ENCODE measurements around the gene GRP. TPM values are rescaled to one million over a fixed set of nuclear protein-coding genes. Genes with fewer than 3 reads are reported as not detected.
A peak's percentile ranks its signal among the peaks of the same experiment; 100 is the strongest.

GRP gene
- total RNA-seq = not detected

DNA sequence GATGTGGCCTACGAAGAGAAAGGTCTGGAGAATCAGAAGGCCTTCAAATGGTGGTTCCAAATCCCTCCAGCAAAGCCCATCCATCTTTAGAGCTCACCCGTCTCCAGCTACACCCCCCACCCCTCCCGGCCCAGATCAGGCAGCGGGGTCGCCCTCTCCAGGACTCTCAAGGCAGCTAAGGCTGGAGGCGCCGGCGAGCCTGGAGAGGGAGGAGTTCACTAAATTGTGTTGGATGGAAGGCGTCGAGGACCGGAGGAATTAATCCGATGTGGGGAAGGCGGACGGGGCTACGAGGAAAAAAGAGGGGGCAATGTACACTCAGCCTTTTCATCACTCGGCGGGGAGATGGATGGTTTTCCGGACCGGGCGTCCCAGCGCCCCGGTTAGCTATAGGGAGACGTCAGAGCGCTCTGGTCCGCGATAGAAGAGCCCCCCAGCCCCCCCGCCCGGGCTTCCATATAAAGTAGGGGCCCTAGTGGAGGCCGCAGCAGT lies at the start of gene GRP:
Gene GRP, plus strand, starts transcription at position 487 of the 492 bp plus-strand sequence. CDS start 108 bp downstream, outside the sequence.
- Mint-ChIP-seq H3K4me1 (ENCODE audit: low read depth) (peaks cover 11% of the 10 kb centered on the region), H3K4me3 (no peak within 1 kb of the TSS), H3K27me3 (ENCODE audit: low read depth) (peaks cover 79% of the 10 kb centered on the region), H3K36me3 (ENCODE audit: insufficient read depth) (no peaks in the 10 kb centered on the region), H3K9me3 (no peaks in the 10 kb centered on the region)
- DNase-seq (no peak), ATAC-seq (no peak)

DNA sequence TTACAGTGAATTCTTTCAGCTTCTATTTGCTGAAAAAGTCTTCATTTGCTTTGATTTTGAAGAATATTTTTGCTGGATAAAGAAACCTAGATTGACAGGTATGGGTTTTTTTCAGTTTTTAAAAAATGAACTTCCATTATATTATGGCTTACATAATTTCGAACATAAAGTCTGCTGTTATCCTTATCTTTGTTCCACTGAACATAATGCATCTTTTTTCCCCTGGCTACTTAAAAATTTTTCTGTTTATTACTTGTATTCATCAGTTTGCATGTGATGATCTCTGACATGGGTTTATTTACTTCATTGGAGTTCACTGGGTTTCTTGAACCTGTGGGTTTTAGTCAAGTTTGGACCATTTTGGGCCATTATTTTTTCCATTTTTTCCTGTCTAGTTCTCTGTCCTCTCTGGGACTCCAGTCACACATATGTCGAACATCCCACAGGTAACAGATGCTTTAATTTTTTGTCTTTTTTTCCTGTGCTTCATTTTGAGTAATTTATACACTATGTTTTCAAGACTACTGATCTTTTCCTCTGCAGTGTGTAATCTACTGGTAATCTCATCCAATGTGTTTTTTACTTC lies 47.2 kb upstream of the GRP start:
- Mint-ChIP-seq H3K27me3 (ENCODE audit: low read depth) (peaks cover 14% of the 10 kb centered on the region), H3K4me1 (ENCODE audit: low read depth) (no peaks in the 10 kb centered on the region), H3K4me3 (no peak overlapping the region)

DNA sequence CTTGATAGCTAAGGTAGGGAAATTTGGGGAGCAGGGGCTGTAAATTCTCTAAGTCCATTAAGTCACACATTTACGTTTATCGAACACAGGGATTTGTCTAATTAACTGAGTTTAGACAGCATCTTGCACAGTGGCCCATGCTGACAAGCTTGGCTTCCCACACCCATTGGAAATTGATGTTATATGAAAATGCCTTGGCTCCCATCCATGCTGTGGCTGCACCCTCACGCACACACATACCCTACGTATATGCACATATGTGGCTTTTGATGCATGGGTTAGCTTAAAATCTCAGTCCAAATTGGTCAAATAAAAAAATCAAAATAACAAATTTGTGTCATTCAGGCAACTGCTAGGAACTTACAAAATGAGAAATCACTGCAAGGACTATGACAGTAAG lies 42.5 kb upstream of the GRP start:
- Mint-ChIP-seq H3K36me3 (ENCODE audit: insufficient read depth) (no peaks in the 10 kb centered on the region), H3K4me3 (no peak overlapping the region), H3K27me3 (ENCODE audit: low read depth) (peaks cover 15% of the 10 kb centered on the region), H3K4me1 (ENCODE audit: low read depth) (no peaks in the 10 kb centered on the region), H3K9me3 (peaks cover 18% of the 10 kb centered on the region)
- DNase-seq (no peak), ATAC-seq (no peak)

More for the DNA sequence above, 47.2 kb upstream of the GRP start:
- DNase-seq (no peak), ATAC-seq (no peak)
- peaks cover 33% of the 10 kb centered on the region for H3K9me3 Mint-ChIP-seq
- no peaks in the 10 kb centered on the region for H3K36me3 Mint-ChIP-seq (ENCODE audit: insufficient read depth)

DNA sequence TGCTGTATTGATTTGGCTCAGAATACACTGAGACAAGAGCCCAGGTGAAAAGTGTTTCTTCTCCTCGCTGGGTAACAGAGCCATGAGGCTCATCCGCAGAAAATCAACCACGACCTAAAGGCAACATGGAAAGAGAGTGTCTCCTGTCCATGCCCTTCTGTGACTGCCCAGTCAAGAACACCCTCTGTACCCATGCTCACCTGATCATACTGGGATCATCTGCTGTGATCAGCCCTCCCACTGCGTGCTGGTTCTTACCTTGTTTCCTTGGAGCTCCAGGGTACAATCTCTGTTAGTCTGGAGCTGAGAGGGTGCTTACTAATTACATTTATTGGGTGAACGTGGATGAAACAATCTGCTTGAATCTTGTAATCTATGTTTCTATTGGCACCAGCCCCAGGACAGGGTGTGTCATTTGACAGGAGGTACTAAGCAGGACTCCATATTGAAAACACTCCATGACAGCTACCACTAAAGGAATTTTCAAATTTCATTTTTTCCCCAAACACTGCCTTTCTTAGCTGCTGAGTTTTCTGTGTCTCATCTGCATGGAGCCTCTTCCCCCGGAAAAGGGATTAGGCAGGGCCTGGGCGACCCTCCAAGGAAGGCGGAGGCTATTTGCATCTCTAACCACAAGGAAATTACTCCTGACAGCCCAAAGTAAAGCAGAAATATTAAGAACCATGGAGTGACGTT lies 39.7 kb upstream of the GRP start:
- Mint-ChIP-seq H3K27me3 (ENCODE audit: low read depth) (peaks cover 14% of the 10 kb centered on the region), H3K36me3 (ENCODE audit: insufficient read depth) (no peaks in the 10 kb centered on the region), H3K9me3 (no peaks in the 10 kb centered on the region), H3K4me1 (ENCODE audit: low read depth) (no peaks in the 10 kb centered on the region), H3K4me3 (no peak overlapping the region)
- ATAC-seq (no peak), DNase-seq (no peak)

DNA sequence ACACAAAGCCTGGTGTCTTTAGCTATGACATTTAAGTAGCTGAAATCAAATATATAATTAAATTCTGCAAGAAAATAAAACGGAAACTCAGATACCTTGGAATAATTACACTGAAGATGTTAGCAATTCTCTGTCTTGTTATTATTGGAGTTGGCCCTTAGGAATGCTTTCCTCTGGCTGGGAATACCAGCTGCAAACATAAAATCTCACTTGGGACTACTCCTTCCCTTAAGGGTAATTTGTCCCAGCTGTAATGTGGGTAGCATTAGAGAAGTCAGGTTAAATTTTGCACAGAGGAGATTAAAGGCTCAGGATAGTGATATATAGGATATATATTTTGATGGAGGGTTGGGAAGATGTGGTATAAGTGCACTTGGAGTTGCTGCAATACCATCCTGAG lies 37.3 kb upstream of the GRP start:
- no peak overlapping the region for H3K4me3 Mint-ChIP-seq
- no peaks in the 10 kb centered on the region for H3K4me1 Mint-ChIP-seq (ENCODE audit: low read depth)
- no peaks in the 10 kb centered on the region for H3K9me3 Mint-ChIP-seq
- H3K36me3 Mint-ChIP-seq (ENCODE audit: insufficient read depth) = no peaks in the 10 kb centered on the region
- no peak for DNase-seq
- ATAC-seq = no peak
- H3K27me3 Mint-ChIP-seq (ENCODE audit: low read depth) = peaks cover 9% of the 10 kb centered on the region

DNA sequence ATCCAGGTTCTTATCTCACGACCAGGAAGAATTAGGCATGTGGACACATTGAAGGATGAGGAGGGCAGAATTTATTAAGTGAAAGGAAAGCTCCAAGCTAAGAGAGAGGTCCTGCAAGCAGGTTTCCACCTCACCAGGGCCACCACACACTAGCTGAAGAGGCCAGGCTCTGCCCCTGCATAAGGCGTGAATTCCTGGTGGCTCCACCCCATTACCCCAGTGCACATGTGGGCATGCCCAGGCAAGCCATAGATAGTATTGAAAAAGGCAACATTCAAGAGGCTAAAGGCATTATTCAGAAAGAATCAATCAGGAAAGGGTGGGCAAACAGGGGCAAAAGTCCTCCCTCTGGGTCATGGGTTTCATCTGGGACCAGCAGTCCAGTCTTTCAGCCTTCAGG lies 30.9 kb upstream of the GRP start:
- DNase-seq = no peak
- no peaks in the 10 kb centered on the region for H3K4me1 Mint-ChIP-seq (ENCODE audit: low read depth)
- no peaks in the 10 kb centered on the region for H3K9me3 Mint-ChIP-seq
- no peaks in the 10 kb centered on the region for H3K36me3 Mint-ChIP-seq (ENCODE audit: insufficient read depth)
- no peaks in the 10 kb centered on the region for H3K27me3 Mint-ChIP-seq (ENCODE audit: low read depth)
- ATAC-seq = no peak
- no peak overlapping the region for H3K4me3 Mint-ChIP-seq

DNA sequence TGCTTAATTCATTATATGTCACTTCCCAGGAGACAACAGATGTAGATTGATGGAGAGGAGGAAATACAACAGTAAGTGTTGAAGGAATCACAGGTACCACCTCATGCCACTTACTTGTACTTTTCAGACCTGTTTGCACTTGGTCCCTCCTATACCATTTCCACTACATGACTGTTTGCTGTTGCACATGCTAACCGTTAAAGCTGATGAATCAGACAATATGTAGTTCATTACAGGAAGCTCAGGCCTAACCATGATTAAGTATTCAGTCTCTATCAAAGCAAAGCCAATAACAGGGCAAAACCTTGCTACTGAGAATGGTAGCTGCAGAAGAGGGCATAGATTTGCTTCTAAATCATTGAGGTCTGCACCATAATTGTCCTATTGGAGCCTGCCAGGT lies 30.2 kb upstream of the GRP start:
- Mint-ChIP-seq H3K9me3 (no peaks in the 10 kb centered on the region), H3K4me3 (no peak overlapping the region), H3K36me3 (ENCODE audit: insufficient read depth) (no peaks in the 10 kb centered on the region), H3K4me1 (ENCODE audit: low read depth) (no peaks in the 10 kb centered on the region), H3K27me3 (ENCODE audit: low read depth) (no peaks in the 10 kb centered on the region)
- ATAC-seq = no peak
- no peak for DNase-seq

DNA sequence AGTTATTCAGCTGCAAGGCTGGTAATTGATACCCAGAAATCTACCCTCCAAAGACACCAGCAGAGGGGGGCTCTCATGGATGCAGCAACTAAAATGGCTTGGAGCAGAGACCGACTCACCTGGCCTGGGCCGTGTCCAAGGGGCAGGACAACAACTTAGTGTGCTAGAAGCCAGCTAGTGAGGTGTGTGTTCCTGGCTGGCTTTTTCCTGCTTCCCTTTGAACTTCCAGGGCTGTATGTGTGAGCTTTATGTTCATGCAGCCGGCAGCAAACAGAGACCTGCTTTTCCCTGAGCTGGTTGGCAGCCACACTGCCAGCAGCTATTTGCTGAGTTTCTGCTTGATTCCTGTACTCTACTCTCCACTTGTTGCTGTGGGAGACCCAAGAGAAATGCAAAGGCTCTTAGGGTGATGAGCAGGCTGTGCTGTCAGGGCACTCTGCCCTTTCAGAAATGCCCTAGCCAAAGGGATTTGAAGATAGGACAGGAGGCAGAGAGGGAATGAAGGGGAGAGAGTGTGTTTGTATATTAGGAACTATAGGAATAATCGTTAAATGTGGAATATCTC lies 23.7 kb upstream of the GRP start:
- ATAC-seq (no peak), DNase-seq (no peak)
- H3K9me3 Mint-ChIP-seq = no peaks in the 10 kb centered on the region
- no peak overlapping the region for H3K4me3 Mint-ChIP-seq
- H3K4me1 Mint-ChIP-seq (ENCODE audit: low read depth) = no peaks in the 10 kb centered on the region
- H3K36me3 Mint-ChIP-seq (ENCODE audit: insufficient read depth) = no peaks in the 10 kb centered on the region
- H3K27me3 Mint-ChIP-seq (ENCODE audit: low read depth) = peaks cover 18% of the 10 kb centered on the region

DNA sequence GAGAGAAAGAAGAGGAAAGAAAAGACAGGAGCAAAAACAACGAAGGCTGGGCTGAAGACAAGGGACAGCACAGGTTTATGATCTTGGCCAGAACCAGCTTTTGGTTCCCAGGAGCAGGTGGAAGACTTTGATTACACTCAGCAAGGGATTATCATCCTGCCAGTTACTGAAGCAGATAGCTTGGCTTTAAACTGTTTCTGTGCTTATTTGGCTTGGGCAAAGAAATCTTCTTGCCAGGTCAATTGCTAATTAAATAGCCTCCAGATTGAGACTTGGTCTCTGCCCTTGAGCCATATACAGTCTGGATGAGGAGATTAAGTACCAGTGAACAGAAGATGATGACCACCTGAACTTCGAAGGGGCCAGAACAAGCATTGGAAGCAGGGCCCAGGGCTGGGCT lies 22.3 kb upstream of the GRP start:
- Mint-ChIP-seq H3K36me3 (ENCODE audit: insufficient read depth) (no peaks in the 10 kb centered on the region), H3K4me3 (no peak overlapping the region), H3K4me1 (ENCODE audit: low read depth) (no peaks in the 10 kb centered on the region), H3K9me3 (no peaks in the 10 kb centered on the region), H3K27me3 (ENCODE audit: low read depth) (peaks cover 18% of the 10 kb centered on the region)
- no peak for ATAC-seq
- no peak for DNase-seq

DNA sequence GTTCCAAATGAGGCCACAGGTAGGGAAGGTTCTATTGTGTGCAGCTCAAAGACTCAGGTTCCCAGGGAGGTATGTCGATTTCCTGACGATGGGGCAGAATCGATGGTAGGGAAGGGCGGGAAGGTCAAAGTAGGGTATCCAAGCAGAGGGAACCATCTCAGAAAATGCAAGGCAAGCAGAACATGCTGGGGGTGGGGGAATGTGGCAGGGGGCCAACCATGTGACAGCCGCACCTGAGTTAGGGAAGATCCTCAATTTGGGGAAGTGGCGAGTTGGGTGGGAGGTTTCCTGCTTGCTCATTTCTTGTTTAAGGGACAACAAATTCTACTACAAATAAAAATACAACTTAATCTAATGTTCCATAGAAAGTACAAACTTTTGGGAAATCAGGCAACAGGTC lies 21.7 kb upstream of the GRP start:
- no peaks in the 10 kb centered on the region for H3K36me3 Mint-ChIP-seq (ENCODE audit: insufficient read depth)
- no peaks in the 10 kb centered on the region for H3K4me1 Mint-ChIP-seq (ENCODE audit: low read depth)
- no peak for ATAC-seq
- DNase-seq = no peak
- no peak overlapping the region for H3K4me3 Mint-ChIP-seq
- H3K9me3 Mint-ChIP-seq = no peaks in the 10 kb centered on the region
- H3K27me3 Mint-ChIP-seq (ENCODE audit: low read depth) = peaks cover 20% of the 10 kb centered on the region

DNA sequence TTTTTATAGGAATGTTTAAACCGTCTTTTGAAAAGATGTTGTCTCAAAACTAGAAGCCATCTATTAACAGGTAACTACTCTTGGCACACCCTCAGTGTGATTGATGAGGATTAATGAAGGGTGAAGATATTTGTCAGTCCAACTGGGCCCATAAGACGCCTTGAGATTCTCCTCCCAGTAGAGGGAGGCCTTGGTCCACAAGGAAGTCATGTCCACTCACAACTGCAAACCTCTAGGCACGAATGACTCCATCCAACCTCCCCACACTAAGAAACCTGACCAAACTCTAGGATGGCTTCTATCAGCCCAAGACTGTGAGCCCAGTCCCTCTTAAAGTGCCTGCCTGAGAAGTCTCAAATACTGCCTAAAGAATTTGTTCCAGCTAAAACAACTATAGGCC lies 19.2 kb upstream of the GRP start:
- Mint-ChIP-seq H3K4me3 (no peak overlapping the region), H3K4me1 (ENCODE audit: low read depth) (no peaks in the 10 kb centered on the region), H3K36me3 (ENCODE audit: insufficient read depth) (no peaks in the 10 kb centered on the region), H3K27me3 (ENCODE audit: low read depth) (peaks cover 23% of the 10 kb centered on the region), H3K9me3 (no peaks in the 10 kb centered on the region)
- DNase-seq (no peak), ATAC-seq (no peak)

DNA sequence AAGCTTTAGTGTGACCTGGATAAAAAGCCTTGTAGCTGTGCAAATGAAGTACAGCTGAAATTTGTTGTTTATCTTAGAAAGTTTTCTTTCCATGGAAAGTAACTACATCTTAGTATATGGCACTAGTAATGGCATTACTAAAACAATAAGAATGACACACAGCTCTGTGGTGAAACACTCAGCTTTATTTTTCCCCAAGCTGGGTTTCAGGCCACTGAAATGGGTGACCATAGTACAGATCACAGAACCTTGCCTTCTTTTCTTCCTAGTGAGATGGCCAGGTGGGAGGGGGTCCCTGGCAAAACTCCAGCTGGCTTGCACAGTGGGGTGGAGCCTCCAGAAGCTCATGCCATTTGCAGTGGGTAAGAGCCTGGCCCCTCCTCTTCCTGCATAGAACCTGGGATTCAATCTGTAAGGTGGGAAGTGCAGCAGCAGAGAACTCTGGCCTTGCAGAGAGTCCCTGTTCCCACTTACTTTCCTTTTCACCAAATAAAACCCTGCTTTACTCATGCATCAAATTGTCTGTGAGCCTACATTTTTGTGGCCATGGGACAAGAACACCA lies 17.6 kb upstream of the GRP start:
- peak in 1 of 2 donors; percentile 14 for ATAC-seq

DNA sequence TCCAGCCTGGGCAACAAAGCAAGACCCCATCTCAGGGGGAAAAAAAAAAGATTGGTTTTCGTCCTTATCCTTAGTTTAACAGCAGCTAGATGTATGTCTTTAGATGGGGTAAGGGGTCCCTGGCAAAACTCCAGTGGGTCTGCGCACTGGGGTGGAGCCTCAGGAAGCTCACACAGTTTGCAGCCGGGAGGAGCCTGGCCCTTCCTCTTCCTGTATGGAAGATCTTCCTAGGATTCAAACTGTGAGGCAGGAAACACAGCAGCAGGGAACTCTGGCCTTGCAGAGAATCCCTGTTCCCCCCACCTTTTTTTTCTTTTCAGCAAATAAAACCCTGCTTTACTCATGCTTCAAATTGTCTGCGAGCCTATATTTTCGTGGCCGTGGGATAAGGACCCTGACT lies 12.5 kb upstream of the GRP start:
- no peak for ATAC-seq
- Mint-ChIP-seq H3K36me3 (ENCODE audit: insufficient read depth) (no peaks in the 10 kb centered on the region), H3K4me3 (no peak overlapping the region), H3K9me3 (no peaks in the 10 kb centered on the region), H3K4me1 (ENCODE audit: low read depth) (no peaks in the 10 kb centered on the region), H3K27me3 (ENCODE audit: low read depth) (peaks cover 21% of the 10 kb centered on the region)
- DNase-seq = no peak

More for the DNA sequence above, 17.6 kb upstream of the GRP start:
- no peak for DNase-seq
- Mint-ChIP-seq H3K4me3 (no peak overlapping the region), H3K9me3 (no peaks in the 10 kb centered on the region), H3K36me3 (ENCODE audit: insufficient read depth) (no peaks in the 10 kb centered on the region), H3K27me3 (ENCODE audit: low read depth) (peaks cover 23% of the 10 kb centered on the region), H3K4me1 (ENCODE audit: low read depth) (no peaks in the 10 kb centered on the region)

DNA sequence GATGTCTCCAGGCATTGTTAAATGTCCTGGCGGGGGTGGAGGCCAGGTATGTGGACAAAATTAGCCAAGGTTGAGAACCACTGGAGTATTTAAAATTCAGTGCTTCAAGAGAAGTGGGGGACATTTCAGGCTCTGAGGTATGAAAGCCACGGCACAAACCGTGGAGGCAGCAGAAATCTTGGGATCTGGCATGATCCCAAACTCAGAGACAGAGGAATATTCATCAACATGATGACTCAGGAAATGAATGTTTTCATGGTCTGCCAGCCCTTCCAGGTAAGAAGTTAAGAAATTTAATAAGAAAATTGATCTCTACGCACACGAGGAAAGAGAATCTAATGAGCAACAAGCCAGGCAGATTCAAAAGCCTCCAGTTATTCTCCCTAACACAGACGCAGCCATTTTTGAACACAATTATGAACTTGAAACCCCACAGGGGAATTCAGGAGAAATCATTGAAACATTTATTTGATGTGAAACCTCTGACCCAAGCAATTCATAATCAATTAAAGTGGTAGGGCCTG lies 11.3 kb upstream of the GRP start:
- Mint-ChIP-seq H3K36me3 (ENCODE audit: insufficient read depth) (no peaks in the 10 kb centered on the region), H3K27me3 (ENCODE audit: low read depth) (peaks cover 23% of the 10 kb centered on the region), H3K4me1 (ENCODE audit: low read depth) (no peaks in the 10 kb centered on the region), H3K4me3 (no peak overlapping the region), H3K9me3 (no peaks in the 10 kb centered on the region)
- DNase-seq = no peak
- no peak for ATAC-seq

Measured in activated T-cell treated with anti-CD3 and anti-CD28 coated beads, Interleukin-2, amount 50 U/mL, for 4 hours (primary cell).